Stomach (tissue), 9 donors: ENCODE data around the gene PCED1B. TPM values are rescaled to one million over a fixed set of nuclear protein-coding genes. Genes with fewer than 3 reads are reported as not detected.

Experiments used
- DNase-seq, 2 donors: peaks; one replicate each; pipeline versions ENCODE4 v3.0.0 to v3.0.0-alpha.2; 2013 to 2019
- H3K27ac ChIP-seq, 5 donors: fragments of 200-600 bp in 4 of 5; sonication (generic) in 4 of 5; one replicate each; pipeline ENCODE4 v1.5.1; 2013 to 2019; ENCODE audit warnings: mild to moderate bottlenecking in 1 of 5, moderate library complexity in 1 of 5
- H3K27me3 ChIP-seq, 3 donors: fragments of 200-600 bp; sonication (generic); one replicate each; pipeline ENCODE4 v1.5.1; 2017 to 2019; ENCODE audit warnings: mixed run types in 1 of 3
- H3K36me3 ChIP-seq, 4 donors: fragments of 200-600 bp; sonication (generic); 1 replicate in 3 of 4; 2 replicates in 1 of 4; pipeline ENCODE4 v1.5.1; 2016 to 2019
- H3K4me1 ChIP-seq, 4 donors: fragments of 200-600 bp; sonication (generic); one replicate each; pipeline ENCODE4 v1.5.1; 2016 to 2019
- H3K4me3 ChIP-seq, 4 donors: fragments of 200-600 bp; sonication (generic) in 3 of 4; one replicate each; pipeline ENCODE4 v1.5.1; 2016 to 2019; ENCODE audit warnings: mild to moderate bottlenecking in 1 of 4
- H3K9me3 ChIP-seq, 4 donors: fragments of 200-600 bp; sonication (generic); one replicate each; pipeline ENCODE4 v1.5.1; 2016 to 2019
- EP300 ChIP-seq: sonication (generic); formaldehyde crosslinking; IDR thresholded peaks from one replicate; pipeline ENCODE4 v1.6.1; 2017; ENCODE audit warnings: antibody characterized with exemption
- POLR2A ChIP-seq, 4 donors: fragments of 450-650 bp; IDR thresholded peaks; one replicate each; pipeline ENCODE4 v1.6.1; 2016; ENCODE audit warnings: antibody characterized with exemption in 4 of 4, control low read depth in 2 of 4, mild to moderate bottlenecking in 1 of 4, moderate library complexity in 1 of 4
- POLR2AphosphoS5 ChIP-seq, 3 donors: sonication (generic); formaldehyde crosslinking; IDR thresholded peaks; one replicate each; pipeline ENCODE4 v1.6.1; 2016; ENCODE audit warnings: antibody characterized with exemption in 3 of 3
- WGBS, 5 donors: extraction: QIAGEN DNeasy Blood & Tissue Kit in 3 of 5; methylation state at CpG; one replicate each; pipeline versions ENCODE4 v1.1.5 to v1.1.7; 2013 to 2018; 5-methylcytosine and 5-hydroxymethylcytosine counted together
- intact Hi-C: fragments of 100-400 bp; cut with DNase I; formaldehyde crosslinking; loops from one replicate; pipeline ENCODE4 v1.15.1; 2023; ENCODE audit warnings: low total_unique reads
- polyA plus RNA-seq, 3 donors: library from polyadenylated mRNA; stranded (reverse); fragments of 200-250 nt; gene quantifications; one replicate each; pipeline ENCODE4 v1.2.3, GENCODE V29; 2013
- total RNA-seq, 5 donors: library from RNA; depleted of rRNA; stranded (reverse); fragments of >200 nt; gene quantifications; one replicate each; pipeline versions ENCODE4 v1.1.0 to v1.2.3, GENCODE V29; 2014 to 2016
- TF ChIP-seq, protein P1 (sequence below), 7 experiments: fragments of 450-650 bp in 4 of 7; fragments of 200-600 bp in 3 of 7; sonication (generic) in 3 of 7; IDR thresholded peaks; one replicate each; pipeline ENCODE4 v1.5.1; 2016 to 2019; ENCODE audit warnings: antibody characterized with exemption in 7 of 7, control low read depth in 2 of 7, mild to moderate bottlenecking in 1 of 7
- donor health status: healthy with polysubstance abuse.
- donor health status: Bipolar disorder and iron deficiency.
- donor health status: healthy.

Gene PCED1B
- total and polyA plus RNA-seq, 8 donors, result 0.73 to 7.6 (median 2.4) TPM; not detected in 1

DNA sequence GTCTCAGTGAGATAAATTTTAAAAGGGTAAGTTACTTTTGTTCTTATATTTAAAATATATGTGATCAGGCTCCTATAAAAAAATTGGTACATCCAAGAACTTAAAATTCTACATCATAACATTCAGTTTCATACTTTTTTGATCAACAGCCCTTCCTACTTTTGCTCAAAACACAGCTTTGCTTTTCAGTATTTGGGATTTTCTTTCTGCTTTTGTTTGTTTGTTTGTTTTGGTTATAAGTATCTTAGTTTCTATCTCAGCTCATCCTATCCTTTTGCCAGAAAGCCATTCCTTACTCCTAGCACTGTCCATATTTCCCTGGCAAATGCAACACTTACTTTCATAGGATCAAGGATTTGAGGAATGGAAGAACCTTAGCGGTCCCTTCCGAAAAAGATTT lies 4.7 kb upstream of the PCED1B start:
- intact Hi-C loops, result no loop called here

DNA sequence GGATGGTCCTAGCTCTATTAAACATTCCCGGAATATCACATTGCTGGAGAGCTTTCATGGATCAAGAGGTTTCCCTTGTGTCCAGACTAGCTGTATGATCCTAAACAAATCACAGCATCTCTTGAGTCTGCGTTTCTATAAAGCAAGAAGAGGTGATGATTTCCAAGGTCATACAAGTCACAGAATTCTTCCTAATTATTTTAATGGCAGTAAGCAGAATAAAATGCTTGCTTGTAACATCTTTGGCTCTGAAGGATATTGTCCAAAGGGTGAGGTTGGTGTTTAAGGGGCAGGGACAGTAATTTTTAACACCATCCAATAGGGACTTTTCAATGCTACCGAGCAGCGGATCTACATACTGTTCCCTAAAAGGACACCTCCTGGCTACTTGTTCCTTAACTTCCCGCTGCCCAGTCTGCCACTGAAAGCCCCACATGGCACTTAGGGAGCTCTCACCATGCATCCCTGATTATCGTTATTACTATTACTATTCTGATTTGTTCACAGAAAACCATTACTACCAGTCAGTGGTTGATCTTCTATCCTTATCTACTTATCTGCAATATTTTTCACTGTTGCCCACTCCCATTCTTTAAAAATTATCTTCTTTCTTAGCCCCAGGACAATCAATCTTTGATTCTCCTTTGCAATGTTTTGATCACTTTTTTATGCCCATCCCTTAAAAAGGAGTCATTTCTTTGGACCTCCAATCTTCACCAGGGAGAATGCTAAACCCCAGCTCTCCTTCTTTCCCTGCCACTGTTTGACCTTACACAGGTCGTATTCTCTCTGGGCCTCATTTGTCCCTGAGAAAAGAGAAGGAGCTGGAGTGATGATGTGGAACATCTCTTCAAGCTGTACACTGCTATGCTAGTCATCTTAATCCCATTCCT lies 4.0 kb upstream of the PCED1B start:
- intact Hi-C loops, result no loop called here
- Histone ChIP-seq H3K9me3 (no peaks in the 10 kb centered on the region), H3K36me3 (no peaks in the 10 kb centered on the region), H3K4me1 (peaks cover 8 to 30% (median 24%) of the 10 kb centered on the region in 4 donors), H3K27me3 (peaks cover 0 to 16% (median 0%) of the 10 kb centered on the region in 3 donors), H3K27ac (no peak overlapping the region), H3K4me3 (no peak overlapping the region)
- 87 to 95% (median 91%) methylated on average over 7 of the region's 7 CpGs for WGBS, 5 donors
- DNase-seq, result no peak
- TF ChIP-seq POLR2A (IDR thresholded peaks at IDR 0.05) (no peak), EP300 (no peak), POLR2AphosphoS5 (IDR thresholded peaks at IDR 0.05) (no peak)
- TF ChIP-seq, protein P1, sequence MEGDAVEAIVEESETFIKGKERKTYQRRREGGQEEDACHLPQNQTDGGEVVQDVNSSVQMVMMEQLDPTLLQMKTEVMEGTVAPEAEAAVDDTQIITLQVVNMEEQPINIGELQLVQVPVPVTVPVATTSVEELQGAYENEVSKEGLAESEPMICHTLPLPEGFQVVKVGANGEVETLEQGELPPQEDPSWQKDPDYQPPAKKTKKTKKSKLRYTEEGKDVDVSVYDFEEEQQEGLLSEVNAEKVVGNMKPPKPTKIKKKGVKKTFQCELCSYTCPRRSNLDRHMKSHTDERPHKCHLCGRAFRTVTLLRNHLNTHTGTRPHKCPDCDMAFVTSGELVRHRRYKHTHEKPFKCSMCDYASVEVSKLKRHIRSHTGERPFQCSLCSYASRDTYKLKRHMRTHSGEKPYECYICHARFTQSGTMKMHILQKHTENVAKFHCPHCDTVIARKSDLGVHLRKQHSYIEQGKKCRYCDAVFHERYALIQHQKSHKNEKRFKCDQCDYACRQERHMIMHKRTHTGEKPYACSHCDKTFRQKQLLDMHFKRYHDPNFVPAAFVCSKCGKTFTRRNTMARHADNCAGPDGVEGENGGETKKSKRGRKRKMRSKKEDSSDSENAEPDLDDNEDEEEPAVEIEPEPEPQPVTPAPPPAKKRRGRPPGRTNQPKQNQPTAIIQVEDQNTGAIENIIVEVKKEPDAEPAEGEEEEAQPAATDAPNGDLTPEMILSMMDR (IDR thresholded peaks at IDR 0.05), result no peak

More for the DNA sequence above, 4.7 kb upstream of the PCED1B start:
- Histone ChIP-seq H3K27ac (no peak overlapping the region), H3K9me3 (no peaks in the 10 kb centered on the region), H3K27me3 (peaks cover 0 to 16% (median 0%) of the 10 kb centered on the region in 3 donors), H3K4me3 (no peak overlapping the region), H3K36me3 (no peaks in the 10 kb centered on the region), H3K4me1 (peaks cover 8 to 36% (median 21%) of the 10 kb centered on the region in 4 donors)
- DNase-seq, result no peak
- 92 to 99% (median 98%) methylated on average over 2 of the region's 2 CpGs for WGBS, 5 donors
- TF ChIP-seq POLR2AphosphoS5 (IDR thresholded peaks at IDR 0.05) (no peak), EP300 (no peak), POLR2A (IDR thresholded peaks at IDR 0.05) (no peak)
- TF ChIP-seq, protein P1 (IDR thresholded peaks at IDR 0.05), result no peak

DNA sequence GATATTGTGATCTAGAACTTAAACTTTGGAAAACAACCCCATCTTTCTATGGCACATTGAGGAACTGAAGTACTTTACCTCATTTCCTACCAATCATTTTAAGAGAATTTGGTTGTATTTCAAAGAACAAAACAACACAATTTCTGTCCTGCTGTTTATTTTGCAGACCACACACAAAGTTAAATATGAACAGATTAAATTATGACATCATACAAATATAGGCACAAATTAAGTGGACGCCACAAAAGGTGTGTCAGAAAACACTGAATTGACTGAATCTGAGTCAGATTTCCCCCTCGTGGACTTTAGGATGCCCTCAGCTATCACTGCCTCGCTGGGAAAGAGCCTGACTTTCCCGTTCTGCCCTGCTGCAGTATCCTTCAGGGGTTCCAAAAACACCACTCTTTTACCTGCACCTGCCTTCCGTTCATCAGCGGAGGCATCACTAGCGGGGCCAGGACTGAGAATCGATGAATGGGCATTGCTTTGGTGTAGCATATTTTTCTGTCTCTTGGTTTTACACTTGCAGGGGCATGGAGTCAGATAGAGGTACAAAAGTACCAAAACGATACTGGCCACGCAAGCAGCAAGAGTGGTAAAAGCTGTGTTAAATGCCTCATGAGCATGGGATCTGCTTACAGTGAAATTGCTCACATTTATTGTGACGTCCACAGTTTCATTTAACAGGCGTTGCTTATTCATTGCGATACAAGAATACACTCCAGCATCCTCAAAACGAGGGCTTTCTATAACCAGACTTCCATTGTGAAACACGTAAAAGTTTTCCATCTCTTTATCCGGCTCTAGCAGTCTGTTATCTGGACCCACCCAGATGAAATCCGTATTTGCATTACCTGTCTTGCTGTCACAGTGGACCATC lies 2.0 kb upstream of the PCED1B start:
- Histone ChIP-seq H3K9me3 (no peaks in the 10 kb centered on the region), H3K27me3 (peaks cover 0 to 16% (median 0%) of the 10 kb centered on the region in 3 donors), H3K36me3 (no peaks in the 10 kb centered on the region), H3K27ac (no peak overlapping the region), H3K4me1 (peaks cover 8 to 45% (median 29%) of the 10 kb centered on the region in 4 donors), H3K4me3 (no peak overlapping the region)
- 76 to 86% (median 81%) methylated on average over 17 of the region's 17 CpGs for WGBS, 5 donors
- intact Hi-C loops, result no loop called here
- no peak for DNase-seq
- TF ChIP-seq, protein P1 (IDR thresholded peaks at IDR 0.05), result no peak
- no peak for TF ChIP-seq POLR2A (IDR thresholded peaks at IDR 0.05)
- no peak for TF ChIP-seq POLR2AphosphoS5 (IDR thresholded peaks at IDR 0.05)
- no peak for TF ChIP-seq EP300

DNA sequence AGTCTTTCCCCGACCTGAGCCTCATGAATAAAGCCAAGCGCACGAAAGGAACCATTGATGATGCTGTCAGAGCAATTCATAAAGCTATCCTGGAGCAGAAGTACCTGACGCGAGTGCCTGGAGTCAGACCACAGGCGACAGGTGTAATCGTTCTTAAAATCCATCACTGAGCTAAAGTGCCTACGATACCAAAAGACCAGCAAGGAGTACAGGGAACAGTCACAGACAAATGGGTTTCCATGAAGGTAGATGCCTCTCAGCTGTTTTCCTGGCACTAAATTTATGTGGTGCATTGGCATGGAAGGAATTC lies 1.4 kb upstream of the PCED1B start:
- intact Hi-C loops, result no loop called here
- TF ChIP-seq EP300 (no peak), POLR2A (IDR thresholded peaks at IDR 0.05) (no peak), POLR2AphosphoS5 (IDR thresholded peaks at IDR 0.05) (no peak)
- TF ChIP-seq, protein P1 (IDR thresholded peaks at IDR 0.05), result no peak
- peak overlapping the region in 2 of 4 donors; percentile 79 to 92 for H3K4me3 ChIP-seq

More for the DNA sequence above, 1.4 kb upstream of the PCED1B start:
- Histone ChIP-seq H3K4me1 (peaks cover 8 to 48% (median 31%) of the 10 kb centered on the region in 4 donors), H3K9me3 (no peaks in the 10 kb centered on the region), H3K27ac (peak overlapping the region in 1 of 5 donors; percentile 90), H3K27me3 (peaks cover 0 to 16% (median 0%) of the 10 kb centered on the region in 3 donors), H3K36me3 (no peaks in the 10 kb centered on the region)
- no peak for DNase-seq
- 83 to 92% (median 90%) methylated on average over 8 of the region's 8 CpGs for WGBS, 5 donors
